GM12878 (cell line): ENCODE data around the gene RUVBL2. TPM values are rescaled to one million over a fixed set of nuclear protein-coding genes. Genes with fewer than 3 reads are reported as not detected.

Experiments
- ATAC-seq: fragments of 200-7000 bp; cut with Tn5 transposase; 3 replicates; pipeline ENCODE4 v1.9.1; 2020; ENCODE audit warnings: mild to moderate bottlenecking, moderate library complexity
- BruUV-seq: library from RNA; stranded (reverse); fragments of 400-500 nt; replicated peaks from 2 replicates; lab custom pipeline; 2021; lab: Mats Ljungman, UMichigan
- CTCF ChIA-PET: fragments of 300-600 bp; sonication (Branson Sonifier 250); formaldehyde crosslinking; extraction: SDS; loops from one replicate; lab custom pipeline; 2021; ENCODE audit warnings: inconsistent platforms; lab: Yijun Ruan, JAX
- POLR2A ChIA-PET: fragments of 350-600 bp; formaldehyde crosslinking; extraction: SDS; loops from one replicate; lab custom pipeline; 2021; ENCODE audit warnings: inconsistent platforms; lab: Charles Lee
- RAD21 ChIA-PET: fragments of 300-600 bp; sonication (Branson Sonifier 250); formaldehyde crosslinking; loops from one replicate; lab custom pipeline; 2023; ENCODE audit warnings: antibody characterized with exemption; ENCODE audit not compliant: unreplicated experiment; lab: Charles Lee
- SMC1A ChIA-PET: fragments of 300-600 bp; sonication (Branson Sonifier 250); formaldehyde crosslinking; loops from one replicate; lab custom pipeline; 2023; ENCODE audit not compliant: unreplicated experiment, uncharacterized antibody; lab: Charles Lee
- DNase-seq: peaks from one replicate; pipeline ENCODE4 v3.0.0-alpha.2; 2011; ENCODE audit warnings: low read depth, low spot score
- FAIRE-seq: peaks from 3 replicates; lab custom pipeline; 2011; peaks lifted over from hg19 to GRCh38; lab: Jason Lieb, UNC
- H2AFZ ChIP-seq: 2 replicates; pipeline ENCODE4 v1.6.0; 2011; ENCODE audit warnings: low read depth, low read length, control low read depth; ENCODE audit not compliant: control insufficient read depth
- H3K27ac ChIP-seq: 2 replicates; pipeline ENCODE4 v1.5.1; 2011; ENCODE audit warnings: control low read depth; ENCODE audit not compliant: control insufficient read depth, insufficient read depth
- H3K27me3 ChIP-seq, 2 experiments: replicated peaks in 1 of 2; 2 replicates each; pipeline versions ENCODE4 v1.6.0 to v1.6.1; 2011; ENCODE audit warnings: low read length in 1 of 2; ENCODE audit not compliant: control insufficient read depth in 2 of 2, insufficient read depth in 2 of 2
- H3K36me3 ChIP-seq, 2 experiments: 2 replicates each; pipeline ENCODE4 v1.5.1; 2011; ENCODE audit warnings: low read length in 1 of 2; ENCODE audit not compliant: control insufficient read depth in 2 of 2, insufficient read depth in 2 of 2
- H3K4me1 ChIP-seq: 2 replicates; pipeline ENCODE4 v1.6.1; 2011; ENCODE audit warnings: mild to moderate bottlenecking, low read length, moderate library complexity, mixed read lengths; ENCODE audit not compliant: control insufficient read depth, insufficient read depth
- H3K4me2 ChIP-seq: 2 replicates; pipeline ENCODE4 v1.6.0; 2011; ENCODE audit warnings: control low read depth; ENCODE audit not compliant: control insufficient read depth, insufficient read depth
- H3K4me3 ChIP-seq: fragments of 200-600 bp; sonication (generic); 2 replicates; pipeline ENCODE4 v1.5.1; 2016
- H3K79me2 ChIP-seq: 2 replicates; pipeline ENCODE4 v1.6.0; 2011; ENCODE audit warnings: low read length; ENCODE audit not compliant: control insufficient read depth, insufficient read depth
- H3K9ac ChIP-seq: 2 replicates; pipeline ENCODE4 v1.8.0; 2011; ENCODE audit warnings: low read length, control low read depth, mixed read lengths; ENCODE audit not compliant: control insufficient read depth, insufficient read depth
- H3K9me3 ChIP-seq: replicated peaks from 3 replicates; pipeline ENCODE4 v1.5.1; 2011; ENCODE audit warnings: mild to moderate bottlenecking, low read length; ENCODE audit not compliant: control insufficient read depth, insufficient read depth
- H4K20me1 ChIP-seq: 2 replicates; pipeline ENCODE4 v1.6.0; 2011; ENCODE audit not compliant: control insufficient read depth, insufficient read depth
- BCL11A ChIP-seq: IDR thresholded peaks from 2 replicates; pipeline ENCODE4 v1.6.1; 2011; ENCODE audit warnings: low read depth, low read length
- EED ChIP-seq: sonication (generic); IDR thresholded peaks from 2 replicates; pipeline ENCODE4 v1.6.1; 2016; ENCODE audit warnings: antibody characterized with exemption, low read depth
- GATAD2B ChIP-seq: fragments of 450-650 bp; conservative IDR thresholded peaks from 2 replicates; pipeline ENCODE4 v1.6.1; 2017; ENCODE audit warnings: low read depth, mild to moderate bottlenecking, moderate library complexity
- IKZF2 ChIP-seq, 2 experiments: fragments of 450-650 bp; IDR thresholded peaks; 2 replicates each; pipeline ENCODE4 v1.6.1; 2017; ENCODE audit warnings: mild to moderate bottlenecking in 2 of 2, moderate library complexity in 2 of 2
- LARP7 ChIP-seq: fragments of 450-650 bp; IDR thresholded peaks from 2 replicates; pipeline ENCODE4 v1.6.1; 2017; ENCODE audit warnings: mild to moderate bottlenecking
- MYB ChIP-seq: fragments of 150-350 bp; IDR thresholded peaks from 2 replicates; pipeline ENCODE4 v1.6.1; 2014; ENCODE audit warnings: mild to moderate bottlenecking, low read depth, low read length, borderline replicate concordance
- MYC ChIP-seq: IDR thresholded peaks from 2 replicates; pipeline ENCODE4 v1.6.1; 2011; ENCODE audit warnings: mild to moderate bottlenecking, low read length, moderate library complexity, inconsistent platforms; ENCODE audit not compliant: insufficient read depth, insufficient replicate concordance, insufficient read length, severe bottlenecking
- NR2C2 ChIP-seq: IDR thresholded peaks from 2 replicates; pipeline ENCODE4 v1.6.1; 2011; ENCODE audit warnings: borderline replicate concordance, low read depth; ENCODE audit not compliant: control insufficient read depth, insufficient read length
- PAX8 ChIP-seq: fragments of 450-650 bp; IDR thresholded peaks from 2 replicates; pipeline ENCODE4 v1.6.1; 2017; ENCODE audit warnings: mild to moderate bottlenecking, moderate library complexity
- POLR2A ChIP-seq: IDR thresholded peaks from 2 replicates; pipeline ENCODE4 v1.6.1; 2011; ENCODE audit warnings: low read depth, mild to moderate bottlenecking, low read length
- TCF12 ChIP-seq: IDR thresholded peaks from 2 replicates; pipeline ENCODE4 v1.6.1; 2011; ENCODE audit warnings: low read depth, mild to moderate bottlenecking, low read length
- YY1 ChIP-seq: IDR thresholded peaks from 2 replicates; pipeline ENCODE4 v1.6.1; 2011; ENCODE audit warnings: low read depth, mild to moderate bottlenecking, low read length
- WGBS: methylation state at CpG from one replicate; pipeline ENCODE4 v1.1.6; 2016; ENCODE audit warnings: low lambda C conversion rate; ENCODE audit not compliant: insufficient replicate concordance, insufficient coverage; ENCODE audit errors: missing lambda C conversion rate; 5-methylcytosine and 5-hydroxymethylcytosine counted together
- in situ Hi-C: fragments of 300-500 bp; cut with MboI; formaldehyde crosslinking; loops from 9 replicates; pipeline ENCODE4 v1.14.3; 2018; ENCODE audit warnings: mixed read lengths
- intact Hi-C: fragments of 100-400 bp; cut with micrococcal nuclease; formaldehyde crosslinking; loops from one replicate; pipeline ENCODE4 v1.14.2; 2022; ENCODE audit not compliant: unreplicated experiment
- polyA plus RNA-seq, 11 experiments: library from polyadenylated mRNA; depleted of rRNA in 4 of 11; unstranded in 6 of 11; stranded (reverse) in 5 of 11; fragments of >200 nt; fragmentation: Nextera tagmentation in 4 of 11; fragmentation: Illumina TruSeq in 1 of 11; extraction: Ambion mirVana in 4 of 11; extraction: Trizol in 1 of 11; gene quantifications; 1 replicate in 1 of 11; 2 replicates in 10 of 11; pipeline versions ENCODE4 v1.2.1 to v1.2.3, GENCODE V29; 2011 to 2016; ENCODE audit warnings: inconsistent platforms in 2 of 11, missing spikeins in 2 of 11, low read depth in 1 of 11
- total RNA-seq, 4 experiments: library from RNA; depleted of rRNA in 3 of 4; stranded (reverse); fragments of >200 nt in 3 of 4; fragmentation: Illumina TruSeq in 1 of 4; extraction: Trizol in 1 of 4; gene quantifications; 2 replicates each; pipeline versions ENCODE4 v1.2.1 to v1.2.3, GENCODE V29; 2013 to 2021
- TF ChIP-seq, protein P1 (sequence below): fragments of 450-650 bp; IDR thresholded peaks from 2 replicates; pipeline ENCODE4 v1.6.1; 2017; ENCODE audit warnings: mild to moderate bottlenecking, low read depth, inconsistent platforms; ENCODE audit not compliant: poor library complexity, severe bottlenecking
- TF ChIP-seq, protein P2 (sequence below): fragments of 450-650 bp; IDR thresholded peaks from 2 replicates; pipeline ENCODE4 v1.6.1; 2017; ENCODE audit warnings: mild to moderate bottlenecking
- TF ChIP-seq, protein P3 (sequence below): fragments of 450-650 bp; IDR thresholded peaks from 2 replicates; pipeline ENCODE4 v1.6.1; 2017; ENCODE audit warnings: antibody characterized with exemption, mild to moderate bottlenecking, moderate library complexity

The RUVBL2 gene
- total and polyA plus RNA-seq, 10 of the 15 experiments (the other 5 are each of a cell fraction or from before 2014, with no cell fraction given), result 33.8 to 224 (median 125) TPM

DNA sequence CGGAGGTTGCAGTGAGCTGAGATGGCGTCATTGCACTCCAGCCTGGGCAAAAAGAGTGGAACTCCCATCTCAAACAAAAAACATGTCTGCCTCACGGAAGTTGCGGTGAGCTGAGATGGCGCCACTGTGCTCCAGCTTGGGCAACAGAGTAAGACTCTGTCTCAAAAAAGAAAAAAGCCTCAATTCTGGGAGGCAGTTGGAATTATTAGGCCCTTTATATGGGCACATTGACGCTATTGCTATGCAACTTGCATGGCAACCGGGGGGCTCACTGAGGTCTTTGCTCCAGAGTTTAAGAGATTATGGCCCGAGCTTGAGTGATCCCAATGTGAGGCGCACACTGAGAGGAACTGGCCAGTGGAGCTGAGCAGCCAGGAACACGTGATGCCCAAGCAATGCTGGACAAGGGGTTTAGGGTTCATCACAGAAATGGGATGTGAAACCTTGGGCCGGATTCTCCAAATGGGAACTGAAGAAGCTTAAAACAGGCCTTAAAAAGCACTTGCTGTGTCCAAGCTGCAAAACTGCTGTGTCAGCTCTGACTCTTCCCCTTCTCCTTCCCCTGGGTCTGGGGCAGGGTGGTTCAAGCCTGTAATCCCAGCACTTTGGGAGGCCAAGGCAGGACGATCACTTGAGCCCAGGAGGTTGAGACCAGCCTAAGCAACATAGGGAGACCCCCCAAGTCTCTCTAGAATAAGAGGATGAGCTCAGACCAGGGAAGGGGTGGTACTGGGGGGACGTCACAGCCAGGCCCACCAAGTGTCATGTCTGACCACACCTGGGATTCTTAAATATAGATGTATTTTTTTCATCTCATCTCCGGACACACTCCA, 26.1 kb upstream of the RUVBL2 start:
- H3K9ac ChIP-seq, result peak overlapping the region; percentile 28; the same call in 1 of the 2 replicates
- peaks cover 5 to 34% of the 10 kb centered on the region in 2 experiments for H3K36me3 ChIP-seq
- ChIA-PET RAD21 (interaction anchor here (0.6 to 1.7 kb wide), 11 partner anchors 10 to 177 kb away, joined by 3 to 8 read pairs (median 4); partner anchors contain the start of genes GYS1, PPP1R15A and RUVBL2), SMC1A (interaction anchor here (0.9 to 3.2 kb wide), 11 partner anchors 10 to 179 kb away, joined by 3 to 28 read pairs (median 5); partner anchors contain the start of genes GYS1, HSD17B14 and RUVBL2), POLR2A (interaction anchor here (0.6 to 4.2 kb wide), 12 partner anchors 12 to 179 kb away, joined by 3 to 53 read pairs (median 6); partner anchors contain the start of genes BAX, GYS1, NUCB1 and PPP1R15A), CTCF (interaction anchor here (0.6 to 3.1 kb wide), 13 partner anchors 25 to 376 kb away, joined by 3 to 31 read pairs (median 5); partner anchors contain the start of genes CA11, GYS1, NUCB1 and RUVBL2)
- no peaks in the 10 kb centered on the region for H3K27me3 ChIP-seq
- H3K27ac ChIP-seq, result peak overlapping the region; percentile 61
- ATAC-seq (no peak), DNase-seq (no peak), FAIRE-seq (peak; percentile 78)
- H2AFZ ChIP-seq, result no peak overlapping the region
- BruUV-seq, result no TSS peak
- intact Hi-C loops, result loop anchor here (10.0 kb wide), 1 partner anchor 333 kb away; the partner anchor contains the start of gene DBP
- peaks cover 32% of the 10 kb centered on the region for H3K4me1 ChIP-seq
- no peaks in the 10 kb centered on the region for H3K9me3 ChIP-seq
- in situ Hi-C loops, result no loop called here
- H4K20me1 ChIP-seq, result no peaks in the 10 kb centered on the region
- peak overlapping the region; percentile 93; the same call in 1 of the 2 replicates for H3K4me3 ChIP-seq
- peak overlapping the region; percentile 99 for H3K4me2 ChIP-seq
- H3K79me2 ChIP-seq, result peaks cover 33% of the 10 kb centered on the region
- 64% methylated on average over 14 of the region's 14 CpGs for WGBS
- TF ChIP-seq BCL11A (no peak), POLR2A (peak; percentile 71), EED (0 out of 2 replicates have a peak, but pooled peaks have one; percentile 34), TCF12 (no peak), IKZF2 (IDR thresholded peaks at IDR 0.05) (peak; percentile 62 to 67), GATAD2B (0 out of 2 replicates have a peak, but pooled peaks have one; percentile 42), PAX8 (no peak), MYB (0 out of 2 replicates have a peak, but pooled peaks have one; percentile 26), LARP7 (no peak), MYC (no peak), NR2C2 (no peak), YY1 (0 out of 2 replicates have a peak, but pooled peaks have one; percentile 35)
- TF ChIP-seq, protein P1, sequence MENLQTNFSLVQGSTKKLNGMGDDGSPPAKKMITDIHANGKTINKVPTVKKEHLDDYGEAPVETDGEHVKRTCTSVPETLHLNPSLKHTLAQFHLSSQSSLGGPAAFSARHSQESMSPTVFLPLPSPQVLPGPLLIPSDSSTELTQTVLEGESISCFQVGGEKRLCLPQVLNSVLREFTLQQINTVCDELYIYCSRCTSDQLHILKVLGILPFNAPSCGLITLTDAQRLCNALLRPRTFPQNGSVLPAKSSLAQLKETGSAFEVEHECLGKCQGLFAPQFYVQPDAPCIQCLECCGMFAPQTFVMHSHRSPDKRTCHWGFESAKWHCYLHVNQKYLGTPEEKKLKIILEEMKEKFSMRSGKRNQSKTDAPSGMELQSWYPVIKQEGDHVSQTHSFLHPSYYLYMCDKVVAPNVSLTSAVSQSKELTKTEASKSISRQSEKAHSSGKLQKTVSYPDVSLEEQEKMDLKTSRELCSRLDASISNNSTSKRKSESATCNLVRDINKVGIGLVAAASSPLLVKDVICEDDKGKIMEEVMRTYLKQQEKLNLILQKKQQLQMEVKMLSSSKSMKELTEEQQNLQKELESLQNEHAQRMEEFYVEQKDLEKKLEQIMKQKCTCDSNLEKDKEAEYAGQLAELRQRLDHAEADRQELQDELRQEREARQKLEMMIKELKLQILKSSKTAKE, result no peak
- TF ChIP-seq, protein P2, sequence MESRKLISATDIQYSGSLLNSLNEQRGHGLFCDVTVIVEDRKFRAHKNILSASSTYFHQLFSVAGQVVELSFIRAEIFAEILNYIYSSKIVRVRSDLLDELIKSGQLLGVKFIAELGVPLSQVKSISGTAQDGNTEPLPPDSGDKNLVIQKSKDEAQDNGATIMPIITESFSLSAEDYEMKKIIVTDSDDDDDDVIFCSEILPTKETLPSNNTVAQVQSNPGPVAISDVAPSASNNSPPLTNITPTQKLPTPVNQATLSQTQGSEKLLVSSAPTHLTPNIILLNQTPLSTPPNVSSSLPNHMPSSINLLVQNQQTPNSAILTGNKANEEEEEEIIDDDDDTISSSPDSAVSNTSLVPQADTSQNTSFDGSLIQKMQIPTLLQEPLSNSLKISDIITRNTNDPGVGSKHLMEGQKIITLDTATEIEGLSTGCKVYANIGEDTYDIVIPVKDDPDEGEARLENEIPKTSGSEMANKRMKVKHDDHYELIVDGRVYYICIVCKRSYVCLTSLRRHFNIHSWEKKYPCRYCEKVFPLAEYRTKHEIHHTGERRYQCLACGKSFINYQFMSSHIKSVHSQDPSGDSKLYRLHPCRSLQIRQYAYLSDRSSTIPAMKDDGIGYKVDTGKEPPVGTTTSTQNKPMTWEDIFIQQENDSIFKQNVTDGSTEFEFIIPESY, result peak; percentile 73
- TF ChIP-seq, protein P3, sequence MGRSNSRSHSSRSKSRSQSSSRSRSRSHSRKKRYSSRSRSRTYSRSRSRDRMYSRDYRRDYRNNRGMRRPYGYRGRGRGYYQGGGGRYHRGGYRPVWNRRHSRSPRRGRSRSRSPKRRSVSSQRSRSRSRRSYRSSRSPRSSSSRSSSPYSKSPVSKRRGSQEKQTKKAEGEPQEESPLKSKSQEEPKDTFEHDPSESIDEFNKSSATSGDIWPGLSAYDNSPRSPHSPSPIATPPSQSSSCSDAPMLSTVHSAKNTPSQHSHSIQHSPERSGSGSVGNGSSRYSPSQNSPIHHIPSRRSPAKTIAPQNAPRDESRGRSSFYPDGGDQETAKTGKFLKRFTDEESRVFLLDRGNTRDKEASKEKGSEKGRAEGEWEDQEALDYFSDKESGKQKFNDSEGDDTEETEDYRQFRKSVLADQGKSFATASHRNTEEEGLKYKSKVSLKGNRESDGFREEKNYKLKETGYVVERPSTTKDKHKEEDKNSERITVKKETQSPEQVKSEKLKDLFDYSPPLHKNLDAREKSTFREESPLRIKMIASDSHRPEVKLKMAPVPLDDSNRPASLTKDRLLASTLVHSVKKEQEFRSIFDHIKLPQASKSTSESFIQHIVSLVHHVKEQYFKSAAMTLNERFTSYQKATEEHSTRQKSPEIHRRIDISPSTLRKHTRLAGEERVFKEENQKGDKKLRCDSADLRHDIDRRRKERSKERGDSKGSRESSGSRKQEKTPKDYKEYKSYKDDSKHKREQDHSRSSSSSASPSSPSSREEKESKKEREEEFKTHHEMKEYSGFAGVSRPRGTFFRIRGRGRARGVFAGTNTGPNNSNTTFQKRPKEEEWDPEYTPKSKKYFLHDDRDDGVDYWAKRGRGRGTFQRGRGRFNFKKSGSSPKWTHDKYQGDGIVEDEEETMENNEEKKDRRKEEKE, result no peak
